ENCODE measurements around the gene MAST4. TPM values are rescaled to one million over a fixed set of nuclear protein-coding genes. Genes with fewer than 3 reads are reported as not detected.
"Not testable (repeated sequence)": the region's sequence is repeated elsewhere in the genome, so short reads cannot be mapped to it uniquely, and the experiment has no call there.

Gene MAST4
- total RNA-seq, 1 donor from 2014 or later, result 52.6 TPM

DNA sequence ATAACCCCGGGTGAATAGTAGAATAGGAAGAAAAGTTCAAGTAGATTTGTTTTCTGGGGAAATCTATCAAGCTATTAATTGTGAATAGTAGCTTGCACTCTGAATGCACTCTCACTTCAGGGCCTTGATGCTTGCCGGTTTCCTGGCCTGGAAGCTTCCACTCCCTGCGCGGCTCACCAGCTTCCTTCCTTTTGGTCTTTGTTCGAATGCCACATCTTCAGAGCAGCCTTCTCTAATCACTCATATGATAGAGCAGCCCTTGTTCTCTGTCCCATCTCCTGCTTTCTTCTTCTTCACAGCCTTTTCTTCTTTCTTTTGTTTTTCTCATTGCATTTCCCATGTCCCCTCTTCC is 146.7 kb downstream of the MAST4 start:
- TF ChIP-seq CTCF (IDR thresholded peaks at IDR 0.05), result no peak
- H3K27me3 ChIP-seq, result no peaks in the 10 kb centered on the region
- ATAC-seq, result no peak

DNA sequence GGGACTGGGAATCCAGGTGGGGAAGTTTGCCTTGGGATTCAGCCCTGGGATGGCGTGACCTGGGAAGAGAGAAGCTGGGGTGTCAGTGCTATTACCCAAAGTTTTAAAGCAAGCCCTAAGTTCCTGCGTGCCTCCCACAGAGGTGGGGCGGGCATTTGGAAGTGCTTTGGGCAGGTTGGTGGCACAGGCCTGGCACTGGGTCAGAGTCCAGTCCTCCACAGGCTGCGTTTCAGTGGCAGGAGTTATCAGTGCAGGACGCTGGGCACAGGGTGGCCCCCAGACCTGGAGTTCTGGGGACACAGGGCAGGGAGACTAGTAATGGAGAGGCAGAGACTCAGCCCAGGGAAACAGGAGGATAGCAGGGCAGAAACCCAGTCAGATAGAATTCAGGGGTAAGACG is 147.2 kb downstream of the MAST4 start:
- peaks cover 38% of the 10 kb centered on the region for H3K4me1 ChIP-seq
- H3K27ac ChIP-seq, result peak overlapping the region; percentile 71
- no peak for TF ChIP-seq CTCF (IDR thresholded peaks at IDR 0.05)
- H3K4me3 ChIP-seq, result no peak overlapping the region
- DNase-seq (no peak), ATAC-seq (no peak)
- no peaks in the 10 kb centered on the region for H3K9me3 ChIP-seq
- H3K27me3 ChIP-seq, result no peaks in the 10 kb centered on the region
- no peaks in the 10 kb centered on the region for H3K36me3 ChIP-seq
- intact Hi-C loops (cut with DNase I), result no loop called here

More for the DNA sequence above, 146.7 kb downstream of the MAST4 start:
- no peak for DNase-seq
- Histone ChIP-seq H3K9me3 (no peaks in the 10 kb centered on the region), H3K27ac (peak overlapping the region; percentile 71), H3K4me1 (peaks cover 38% of the 10 kb centered on the region), H3K4me3 (no peak overlapping the region), H3K36me3 (no peaks in the 10 kb centered on the region)
- intact Hi-C loops (cut with DNase I), result no loop called here

GRCh38 chr5:66744040-66744439 is 147.8 kb downstream of the MAST4 start:
- no peak overlapping the region for H3K27ac ChIP-seq
- ATAC-seq, result no peak

GRCh38 chr5:66745297-66745696 is 149.1 kb downstream of the MAST4 start:
- Histone ChIP-seq H3K4me1 (peaks cover 35% of the 10 kb centered on the region), H3K4me3 (no peak overlapping the region), H3K27me3 (no peaks in the 10 kb centered on the region), H3K9me3 (no peaks in the 10 kb centered on the region), H3K27ac (no peak overlapping the region), H3K36me3 (no peaks in the 10 kb centered on the region)
- intact Hi-C loops (cut with DNase I), result no loop called here
- no peak for TF ChIP-seq CTCF (IDR thresholded peaks at IDR 0.05)
- ATAC-seq (no peak), DNase-seq (no peak)

More at GRCh38 chr5:66744040-66744439, 147.8 kb downstream of the MAST4 start:
- intact Hi-C loops (cut with DNase I), result no loop called here
- H3K36me3 ChIP-seq, result no peaks in the 10 kb centered on the region
- TF ChIP-seq CTCF (IDR thresholded peaks at IDR 0.05), result no peak
- no peak for DNase-seq
- no peaks in the 10 kb centered on the region for H3K27me3 ChIP-seq
- peaks cover 38% of the 10 kb centered on the region for H3K4me1 ChIP-seq
- H3K4me3 ChIP-seq, result no peak overlapping the region
- no peaks in the 10 kb centered on the region for H3K9me3 ChIP-seq

- Histone ChIP-seq H3K4me3 (no peak overlapping the region), H3K36me3 (no peaks in the 10 kb centered on the region), H3K27me3 (no peaks in the 10 kb centered on the region), H3K4me1 (peaks cover 18% of the 10 kb centered on the region), H3K27ac (no peak overlapping the region), H3K9me3 (no peaks in the 10 kb centered on the region)
- TF ChIP-seq CTCF (IDR thresholded peaks at IDR 0.05), result no peak
- intact Hi-C loops (cut with DNase I), result no loop called here
- DNase-seq (no peak), ATAC-seq (no peak)
Measured at GRCh38 chr5:66747607-66748006, 151.4 kb downstream of the MAST4 start.

GRCh38 chr5:66752668-66753067 is 156.5 kb downstream of the MAST4 start:
- DNase-seq; intact Hi-C loops (cut with DNase I): not testable (repeated sequence)

More at GRCh38 chr5:66752668-66753067, 156.5 kb downstream of the MAST4 start:
- H3K36me3 ChIP-seq, H3K27me3 ChIP-seq, H3K4me1 ChIP-seq, H3K27ac ChIP-seq, ATAC-seq, H3K4me3 ChIP-seq, H3K9me3 ChIP-seq: not testable (repeated sequence)
